ENCODE measurements around the gene CXCR6.
A peak's percentile ranks its signal among the peaks of the same experiment; 100 is the strongest.

The CXCR6 gene

DNA sequence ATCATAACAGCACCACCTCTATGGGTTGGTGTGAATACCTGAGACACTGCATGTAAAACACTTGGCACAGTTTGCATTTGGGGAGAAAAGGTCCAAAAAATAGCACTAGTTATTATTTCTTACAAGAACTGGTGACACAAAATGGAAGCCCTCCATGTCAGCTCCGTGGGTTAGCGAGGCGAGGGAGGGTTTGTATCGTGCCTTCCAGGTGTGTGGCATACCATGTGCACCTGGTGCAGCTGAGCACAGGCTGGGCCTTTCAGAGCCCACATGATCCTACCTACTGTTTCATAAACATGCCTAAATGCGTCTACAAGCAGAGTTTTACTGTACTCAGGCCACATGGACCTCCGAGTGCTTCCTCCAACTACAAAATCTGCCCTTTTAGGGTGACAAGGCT, 5.6 kb downstream of the CXCR6 start:
- DNase-seq (ENCODE audit: low spot score), result no peak

DNA sequence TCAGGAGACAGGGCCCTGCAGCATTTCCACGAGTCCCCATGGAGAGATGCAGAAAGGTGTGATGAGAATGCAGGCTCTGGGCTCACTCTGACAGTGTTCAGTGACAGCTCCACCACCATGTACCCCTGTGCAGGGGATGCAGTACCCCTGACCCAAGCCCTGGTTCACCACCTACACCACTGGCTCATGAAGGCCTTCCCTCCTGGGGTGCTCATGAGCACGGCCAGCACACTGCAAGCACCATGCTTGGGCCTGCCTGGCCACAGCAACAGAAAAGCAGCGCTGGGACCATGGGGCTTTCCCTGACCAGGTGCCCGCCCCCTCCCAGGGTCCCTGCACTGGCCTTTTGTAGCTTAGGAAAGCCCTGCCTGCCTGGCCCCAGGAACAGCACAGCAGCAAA, 6.2 kb downstream of the CXCR6 start:
- no peak for DNase-seq (ENCODE audit: low spot score)

DNA sequence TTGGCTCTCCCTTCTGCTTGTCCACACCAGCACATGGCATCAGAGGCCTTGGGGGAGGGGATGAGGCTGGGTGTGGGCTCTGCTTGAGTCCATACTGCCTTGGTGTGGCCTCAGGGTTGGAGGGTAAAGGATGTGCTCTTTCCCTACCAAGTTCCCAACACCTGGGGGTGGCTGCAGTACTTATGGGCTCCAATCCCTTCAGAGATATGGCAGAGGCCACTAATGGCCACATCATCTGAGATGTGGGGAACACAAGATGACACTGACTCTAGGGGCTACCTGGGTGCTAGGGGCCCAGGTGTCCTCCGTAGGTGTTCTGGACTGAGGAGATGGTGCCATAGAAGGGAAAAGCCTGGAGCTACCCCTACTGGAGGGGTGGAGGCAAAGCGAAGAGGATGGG, 6.9 kb downstream of the CXCR6 start:
- no peak for DNase-seq (ENCODE audit: low spot score)

DNA sequence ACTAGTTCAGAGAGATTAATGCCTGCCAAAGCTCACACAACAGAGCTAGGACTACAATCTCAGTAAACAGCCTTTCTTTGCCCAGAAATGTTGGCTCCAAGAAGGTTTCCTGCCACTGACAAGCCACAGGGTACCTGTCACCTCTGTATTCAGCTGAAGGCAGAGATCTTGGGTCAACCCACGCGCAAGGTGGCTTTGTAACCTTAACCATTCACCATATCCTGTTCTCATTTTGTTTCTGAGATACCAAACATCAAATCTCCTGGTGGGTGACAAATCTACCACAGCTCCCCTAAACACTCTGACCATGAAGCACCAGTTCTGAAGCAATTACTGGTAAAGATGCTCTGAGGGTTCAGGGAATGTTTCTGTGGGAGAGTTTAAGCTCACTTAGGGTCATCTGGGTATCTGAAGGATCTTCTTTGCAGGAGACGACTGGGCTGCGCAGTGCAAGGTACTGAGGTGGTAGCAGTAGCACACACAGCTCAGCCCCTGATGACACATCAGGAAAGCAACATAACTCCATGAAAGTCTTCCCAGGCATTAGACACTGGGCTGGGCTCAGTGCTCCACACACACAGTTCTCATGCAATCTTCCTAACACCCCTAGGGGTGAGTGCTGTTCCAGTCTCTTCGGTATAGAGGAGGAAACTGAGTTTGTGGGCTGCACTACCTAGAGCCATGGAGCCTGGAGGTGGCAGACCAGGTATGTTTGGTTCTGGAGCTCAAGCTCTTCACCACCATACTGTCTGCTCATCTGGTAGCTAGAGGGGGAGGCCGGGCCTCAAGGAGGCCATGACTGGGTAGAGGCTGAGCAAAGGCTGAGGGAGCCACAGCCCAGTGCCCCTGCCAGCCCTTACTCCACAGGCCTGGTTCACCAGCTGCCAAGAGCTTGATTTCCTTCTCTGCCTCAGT, 7.7 kb downstream of the CXCR6 start:
- no peak for DNase-seq (ENCODE audit: low spot score)

DNA sequence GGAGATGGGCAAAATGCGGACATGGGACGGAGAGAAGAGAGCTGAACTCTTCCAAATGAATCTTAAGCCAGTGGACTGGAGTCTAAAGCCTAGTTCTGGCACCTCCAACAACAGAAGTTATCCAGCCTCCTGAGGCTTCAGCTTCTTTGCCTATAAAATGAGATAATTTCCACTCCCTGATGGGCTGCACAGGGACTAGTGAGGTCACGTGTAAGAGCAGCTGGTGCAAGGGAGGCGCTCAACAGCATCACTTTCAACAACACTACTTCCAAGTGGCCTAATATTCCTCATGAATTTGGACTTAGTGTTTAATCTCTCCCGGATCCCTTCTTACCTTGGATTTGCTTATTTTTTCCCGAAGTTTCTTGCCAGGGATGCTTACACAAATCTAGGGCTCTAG, 8.7 kb downstream of the CXCR6 start:
- no peak for DNase-seq (ENCODE audit: low spot score)

DNA sequence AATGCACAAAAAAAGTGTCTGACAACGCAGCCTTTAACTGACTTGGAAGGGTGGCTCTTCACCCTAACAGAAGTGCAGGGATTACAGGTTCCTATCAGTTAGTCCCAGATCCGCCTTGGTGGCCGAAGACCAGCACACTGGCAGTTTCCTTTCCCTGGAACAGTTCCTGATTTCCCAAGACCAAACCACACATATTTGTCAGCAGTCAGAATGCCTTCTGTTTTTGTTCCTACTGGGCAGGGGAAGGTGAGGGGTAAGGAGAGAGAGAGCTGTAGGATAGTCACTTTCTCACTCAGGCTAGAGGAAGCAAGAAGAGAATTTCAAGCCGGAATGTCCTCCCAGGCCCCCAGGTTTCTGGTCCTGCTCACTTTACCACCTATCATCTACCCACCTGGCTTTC, 9.2 kb downstream of the CXCR6 start:
- DNase-seq (ENCODE audit: low spot score), result no peak

DNA sequence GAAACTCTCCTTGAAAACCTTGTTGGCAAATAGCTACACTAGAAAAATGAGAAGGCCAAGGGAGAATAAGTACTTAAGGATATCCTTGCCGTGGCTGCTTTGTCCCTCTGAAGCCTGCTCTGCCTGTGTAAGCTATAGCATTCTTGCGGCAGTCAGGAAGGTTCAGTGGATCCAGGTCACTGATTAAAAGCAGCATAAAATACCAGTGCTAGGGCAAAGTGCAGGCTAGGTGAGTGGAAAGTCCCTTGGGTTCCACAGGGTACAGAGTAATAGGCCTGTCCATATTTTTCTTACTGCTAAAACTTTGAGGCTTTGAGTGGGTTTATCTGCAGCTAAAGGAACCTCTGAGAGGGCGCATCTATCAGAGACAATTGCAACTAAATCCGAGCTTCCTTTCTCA, 10.3 kb downstream of the CXCR6 start:
- DNase-seq (ENCODE audit: low spot score), result no peak

DNA sequence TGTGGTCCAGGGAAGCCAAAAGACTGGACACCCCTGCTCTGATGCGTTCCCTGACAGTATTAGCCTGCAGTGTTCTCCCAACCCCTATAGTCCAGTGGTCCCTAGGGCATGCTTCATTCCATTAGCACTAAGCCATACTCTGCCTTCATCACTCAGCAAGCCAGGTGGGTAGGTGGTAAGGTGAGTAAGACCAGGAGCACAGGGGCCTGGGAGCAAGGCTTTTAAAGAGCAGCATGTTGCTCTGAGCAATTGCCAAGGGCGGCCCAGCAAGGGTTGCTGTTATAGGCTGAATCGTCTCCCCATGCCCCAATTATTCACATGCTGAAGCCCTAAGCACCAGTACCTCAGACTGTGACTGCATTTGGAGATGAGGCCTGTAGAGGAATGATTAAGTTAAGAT, 11.0 kb downstream of the CXCR6 start:
- no peak for DNase-seq (ENCODE audit: low spot score)

DNA sequence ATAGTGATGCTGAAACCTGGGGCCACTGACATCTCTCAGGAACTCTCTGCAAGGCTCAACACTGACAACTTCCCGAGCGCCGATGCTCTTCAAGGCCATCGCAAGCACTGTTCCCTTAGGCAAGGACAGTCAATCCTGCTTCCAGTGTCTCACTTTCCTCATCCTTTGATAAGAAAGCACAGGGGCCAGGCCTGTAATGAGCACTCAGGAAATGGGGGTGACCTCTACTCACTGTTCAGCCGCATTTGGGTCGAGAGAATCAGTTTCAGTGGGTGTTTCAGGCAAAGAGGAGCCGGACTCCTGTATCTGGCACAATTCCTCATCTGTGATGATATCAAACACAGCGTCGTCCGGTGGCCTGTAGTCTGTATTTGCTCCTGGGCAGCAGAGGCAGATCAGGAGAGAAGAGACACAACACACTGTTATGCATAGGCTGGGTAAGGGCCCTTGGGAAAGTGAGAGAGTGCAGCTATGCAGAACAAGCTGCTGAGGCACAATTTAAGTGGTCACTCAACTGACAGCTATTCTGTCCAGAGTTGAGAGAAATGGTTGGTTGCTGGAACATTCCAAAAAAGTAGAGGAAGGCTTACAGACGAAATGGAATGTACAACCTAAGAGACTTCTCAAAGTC, 11.9 kb downstream of the CXCR6 start:
- no peak for DNase-seq (ENCODE audit: low spot score)

DNA sequence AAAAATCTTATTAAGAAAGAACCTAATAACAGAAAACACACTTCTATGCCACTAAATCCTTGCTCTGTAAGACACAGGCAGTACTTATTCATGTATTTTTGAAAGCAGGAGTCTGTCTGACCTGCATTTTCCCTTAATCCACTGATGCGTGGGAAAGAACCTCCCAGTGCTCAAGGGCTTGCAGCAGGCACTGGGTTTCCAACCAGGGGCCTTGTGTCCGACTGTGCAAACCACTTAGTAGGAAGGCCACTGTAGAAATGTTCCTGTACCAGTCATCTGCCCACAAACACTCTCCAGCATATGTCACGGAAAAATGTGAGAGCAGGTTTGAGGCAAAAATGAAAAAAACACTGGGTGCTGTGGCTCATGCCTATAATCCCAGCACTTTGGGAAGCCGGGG, 12.4 kb downstream of the CXCR6 start:
- no peak for DNase-seq (ENCODE audit: low spot score)

DNA sequence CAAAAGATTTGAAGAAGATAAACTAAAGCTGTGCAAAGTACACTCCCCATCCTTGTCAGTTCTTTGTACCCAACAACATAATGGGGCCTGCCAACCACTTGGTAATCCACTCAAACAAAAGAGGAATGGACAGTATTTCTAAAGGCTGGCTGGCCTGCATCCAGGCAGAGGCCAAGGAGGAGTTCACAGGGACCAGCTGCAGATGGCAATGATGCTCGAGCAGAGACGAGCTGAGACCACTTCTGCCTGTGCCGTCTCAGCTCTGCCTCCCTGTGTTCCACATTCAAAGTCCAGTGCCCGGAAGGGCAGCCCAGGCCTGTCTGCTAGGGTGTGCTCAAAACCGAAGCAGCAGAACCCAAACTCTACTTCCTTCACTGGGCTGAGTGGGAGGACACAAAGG, 14.3 kb downstream of the CXCR6 start:
- peak; percentile 73 for DNase-seq (ENCODE audit: low spot score)

DNA sequence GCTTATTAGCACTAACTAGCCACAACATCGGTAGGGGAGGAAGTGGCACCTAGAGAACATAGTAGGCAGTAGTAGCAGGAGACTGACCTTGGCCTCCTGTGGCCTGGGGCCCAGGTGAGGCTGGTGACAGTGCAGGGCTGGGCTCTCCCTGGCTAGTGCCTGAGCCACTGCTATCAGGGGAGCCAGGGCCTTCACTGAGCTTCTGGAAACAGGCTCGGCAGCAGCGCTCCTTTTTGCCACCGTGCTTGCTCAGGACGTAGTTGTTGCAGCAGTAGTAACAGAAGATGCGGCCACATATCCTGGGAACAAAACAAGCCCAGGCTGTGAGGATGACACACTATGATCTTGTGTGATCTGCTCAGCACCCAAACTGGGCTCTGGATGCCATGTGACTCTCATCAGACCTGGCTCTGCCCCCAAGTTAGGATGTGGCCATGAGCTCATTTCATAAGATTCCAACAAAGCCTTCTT, 15.1 kb downstream of the CXCR6 start:
- peak; percentile 27 for DNase-seq (ENCODE audit: low spot score)

DNA sequence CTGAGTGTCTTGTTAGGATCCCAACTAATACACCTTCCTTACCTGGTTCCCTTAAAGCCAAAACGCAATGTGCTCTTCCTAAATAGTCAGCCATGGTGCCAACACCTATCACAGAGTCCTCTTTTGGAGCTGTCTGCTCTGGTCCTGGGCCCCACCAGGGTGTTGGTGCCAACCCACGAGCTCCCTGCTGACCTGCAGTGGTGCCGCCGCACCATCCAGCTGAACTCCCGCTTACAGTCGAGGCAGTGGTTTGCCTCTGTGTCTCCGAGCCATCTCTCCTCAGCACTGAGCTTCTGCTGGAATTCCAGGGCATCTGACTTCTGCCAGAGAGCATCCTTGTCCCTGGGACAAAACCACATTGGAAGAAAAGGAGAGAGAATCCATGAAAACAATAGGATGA, 15.9 kb downstream of the CXCR6 start:
- DNase-seq (ENCODE audit: low spot score), result no peak

DNA sequence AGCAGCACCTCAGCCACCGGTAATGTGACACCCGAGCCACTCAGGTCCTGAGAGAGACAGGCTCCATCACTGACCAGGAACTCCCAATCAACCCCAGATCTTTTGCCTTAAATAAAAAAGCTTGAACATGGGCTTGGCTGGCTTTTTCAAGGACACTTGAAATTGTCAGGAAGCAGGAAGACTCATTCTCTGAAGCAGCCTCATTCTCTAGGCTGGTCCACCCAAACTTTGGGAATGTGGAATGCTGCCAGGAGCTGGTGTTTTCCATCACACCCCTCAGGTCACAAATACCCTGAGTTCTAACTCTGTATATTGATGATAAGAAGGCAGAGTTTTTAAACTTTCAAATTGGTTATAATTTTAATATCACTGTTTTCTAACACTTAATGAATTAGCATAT, 17.0 kb downstream of the CXCR6 start:
- DNase-seq (ENCODE audit: low spot score), result no peak

DNA sequence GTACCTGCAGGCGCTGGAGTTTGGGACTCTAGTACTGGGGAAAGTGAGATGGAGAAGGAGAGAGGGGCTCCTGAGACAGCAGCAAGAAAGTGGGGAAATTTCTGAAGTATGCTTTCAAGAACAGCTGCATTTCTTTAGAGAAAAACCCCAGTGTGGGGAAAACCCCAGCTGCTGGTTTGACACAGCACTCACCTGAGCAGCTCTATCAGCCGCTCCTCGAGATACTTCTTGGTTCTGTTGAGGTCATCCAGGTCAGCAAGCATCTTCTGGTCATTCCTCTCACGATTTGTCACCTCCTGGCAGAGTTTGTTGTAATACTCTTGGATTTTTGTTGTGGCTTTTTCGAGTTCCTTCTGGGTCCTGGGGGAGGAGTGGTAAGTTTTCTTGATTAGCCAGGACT, 18.8 kb downstream of the CXCR6 start:
- DNase-seq (ENCODE audit: low spot score), result no peak

DNA sequence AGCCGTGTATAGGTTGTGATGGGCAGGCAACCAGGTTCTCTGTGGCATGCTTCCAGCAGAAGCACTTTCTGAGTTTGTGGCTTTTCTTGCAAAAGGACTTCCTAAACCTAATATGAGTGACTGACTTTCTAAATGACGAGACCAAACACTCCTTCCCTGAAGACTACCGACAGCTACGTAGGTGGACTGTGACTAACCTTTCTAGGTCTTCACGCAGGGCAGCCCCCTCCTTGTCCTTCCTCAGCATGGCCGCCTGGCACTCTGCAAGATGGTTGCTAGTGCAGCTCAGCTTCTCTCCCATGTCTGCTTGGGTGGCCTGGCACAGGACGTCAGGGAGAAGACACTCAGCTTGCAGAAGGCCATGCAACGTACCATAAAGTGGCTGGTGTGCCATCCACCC, 20.9 kb downstream of the CXCR6 start:
- DNase-seq (ENCODE audit: low spot score), result no peak

DNA sequence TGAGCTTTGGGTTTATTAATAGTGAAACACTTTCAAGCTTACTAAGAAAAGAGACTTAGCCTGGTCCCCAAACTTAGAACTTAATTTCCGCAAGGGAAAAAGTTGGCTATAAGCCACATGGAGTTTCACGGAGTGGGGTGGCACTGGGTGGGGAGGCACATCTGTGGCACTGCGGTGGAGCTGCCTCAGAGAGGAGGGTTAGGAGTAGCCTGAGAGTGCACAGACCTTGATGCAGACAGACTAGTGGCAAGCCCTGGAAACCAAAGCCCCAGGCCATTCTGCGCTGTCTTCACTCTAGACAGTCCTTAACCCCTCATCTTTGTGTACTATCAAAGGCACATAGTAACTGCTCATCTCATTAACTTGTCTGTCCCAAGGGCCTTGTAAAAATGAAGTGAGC, 22.0 kb downstream of the CXCR6 start:
- no peak for DNase-seq (ENCODE audit: low spot score)

DNA sequence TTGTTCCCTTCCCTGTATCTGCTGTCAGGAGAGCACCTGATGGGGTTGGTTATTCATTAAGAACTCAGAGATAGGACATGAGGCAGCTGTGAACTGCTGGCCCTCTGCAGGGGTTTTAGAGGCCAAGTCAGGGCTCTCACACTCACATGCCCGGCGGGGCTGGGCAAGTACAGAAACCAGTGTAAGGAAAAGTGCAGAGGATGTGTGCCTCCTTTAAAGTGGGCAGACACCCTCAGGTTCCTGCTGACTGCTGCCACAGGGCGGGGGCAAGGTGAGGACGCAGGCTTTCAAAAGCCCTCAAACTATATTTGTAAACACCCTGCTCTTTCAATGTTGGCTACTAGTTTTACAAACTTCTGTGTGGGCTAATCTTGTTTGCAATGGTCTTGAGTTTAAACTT, 22.4 kb downstream of the CXCR6 start:
- no peak for DNase-seq (ENCODE audit: low spot score)

DNA sequence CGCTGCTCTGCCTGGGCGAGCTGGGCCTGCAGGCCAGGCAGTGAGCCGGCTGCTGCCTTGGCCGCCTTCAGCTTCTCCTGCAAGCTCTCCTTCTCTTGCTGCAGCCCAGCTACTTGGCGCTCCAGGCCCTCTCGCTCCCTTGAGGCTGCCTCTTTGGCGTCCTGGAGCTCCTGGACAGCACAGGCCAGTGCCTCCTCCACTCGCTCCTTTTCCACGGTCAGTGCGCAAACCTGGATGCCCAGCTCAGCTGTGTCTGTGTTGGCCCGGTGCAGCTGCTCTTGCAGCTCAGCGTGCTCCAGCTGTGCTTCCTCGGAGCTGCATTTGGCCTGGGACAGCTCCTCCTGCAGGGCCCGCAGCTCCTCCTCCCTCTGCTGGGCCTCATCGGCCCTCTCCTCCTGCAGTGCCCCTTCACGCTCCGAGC, 23.1 kb downstream of the CXCR6 start:
- no peak for DNase-seq (ENCODE audit: low spot score)

DNA sequence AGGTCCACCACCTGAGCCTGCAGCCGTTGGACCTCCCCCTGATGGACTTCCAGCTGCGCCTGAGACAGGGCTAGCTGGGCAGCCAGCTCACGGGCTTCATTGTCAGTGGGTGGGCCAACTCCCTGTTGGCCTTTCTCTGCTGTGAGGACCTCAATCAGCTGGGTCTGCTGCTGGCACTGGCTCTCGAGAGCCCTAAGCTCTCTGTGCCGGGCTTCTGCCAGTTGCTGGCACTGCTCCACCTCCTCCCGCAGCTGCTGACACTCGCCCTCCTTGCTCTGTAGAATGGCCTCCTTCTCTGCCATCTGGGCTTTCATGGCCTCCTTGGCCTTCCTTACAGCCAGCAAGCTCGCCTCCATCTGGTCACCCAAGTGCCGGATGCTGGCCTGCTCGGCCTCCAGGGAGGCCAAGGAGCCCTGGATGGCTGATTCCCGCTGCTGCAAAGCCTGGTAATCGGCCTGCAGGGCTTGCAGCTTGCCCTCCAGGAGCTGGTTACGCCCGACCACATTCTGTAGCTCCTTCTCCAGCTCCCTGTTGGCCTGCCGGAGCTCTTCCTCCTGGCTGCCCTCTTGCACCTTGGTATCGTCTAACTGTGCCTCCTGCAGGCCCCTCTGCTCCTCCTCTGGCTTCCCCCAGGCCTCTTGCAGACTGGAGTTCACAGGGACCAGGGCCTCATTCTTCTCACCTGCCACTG, 23.8 kb downstream of the CXCR6 start:
- peak; percentile 77 for DNase-seq (ENCODE audit: low spot score)

DNA sequence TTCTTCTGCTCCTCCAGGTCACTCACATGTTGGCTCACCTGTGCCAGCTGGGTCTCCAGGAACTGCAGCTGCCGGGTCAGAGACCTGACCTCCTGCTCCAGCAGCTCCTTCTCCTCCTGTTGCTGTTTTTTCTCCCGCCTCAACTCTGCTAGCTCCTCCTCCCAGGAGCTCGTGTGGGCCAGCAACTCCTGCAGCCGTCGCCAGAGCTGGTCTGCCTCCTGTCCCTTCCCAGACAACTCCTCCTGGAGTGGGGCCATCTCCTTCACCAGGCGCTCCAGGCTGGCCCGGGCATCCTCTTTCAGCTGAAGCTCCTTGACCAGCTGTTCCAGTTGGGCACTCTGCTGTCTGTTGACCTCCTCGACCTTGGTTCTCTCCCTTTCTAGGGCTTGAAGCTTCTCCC, 24.5 kb downstream of the CXCR6 start:
- no peak for DNase-seq (ENCODE audit: low spot score)

DNA sequence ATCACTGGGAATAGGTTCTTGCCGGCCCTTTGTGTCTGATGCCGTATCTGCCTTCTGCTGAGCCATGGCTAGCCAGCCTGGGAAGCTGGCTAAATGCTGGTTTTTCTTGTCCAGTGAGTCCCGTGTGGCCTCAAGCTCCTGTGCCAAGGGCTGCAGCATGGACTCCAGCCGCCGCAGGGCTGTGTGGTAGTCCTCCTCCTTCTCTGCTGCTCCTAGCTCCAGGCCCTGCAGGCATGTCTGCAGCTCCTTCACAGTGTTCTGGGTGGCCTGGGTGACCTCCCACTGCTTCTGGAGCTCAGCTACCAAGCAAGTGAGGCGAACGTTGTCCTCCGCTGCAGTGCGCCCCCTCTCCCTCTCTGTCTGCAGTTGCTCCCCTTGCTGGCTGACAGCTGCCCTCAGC, 24.9 kb downstream of the CXCR6 start:
- no peak for DNase-seq (ENCODE audit: low spot score)

DNA sequence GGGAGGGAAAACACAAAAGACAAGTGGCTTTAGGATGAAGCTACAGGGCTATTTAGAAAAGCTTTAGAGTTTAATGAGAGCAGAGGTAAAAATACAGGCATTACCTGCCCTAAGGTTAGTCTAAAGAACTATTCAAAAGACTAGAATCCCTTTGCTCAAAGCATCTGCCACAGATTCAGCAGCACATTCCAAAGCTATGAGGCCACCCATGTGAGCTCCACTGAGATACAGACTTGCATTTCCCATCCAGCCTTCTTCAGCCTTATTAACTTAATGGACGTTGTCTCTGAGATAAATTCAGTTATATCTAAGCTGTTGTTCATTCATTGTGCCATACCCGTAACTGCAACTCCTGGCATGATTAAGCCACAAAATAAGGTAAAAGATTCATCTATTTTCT, 25.4 kb downstream of the CXCR6 start:
- no peak for DNase-seq (ENCODE audit: low spot score)

All from globus pallidus (tissue), 1 donor.